GM12874 (cell line): ENCODE results near the gene CAMK2G.

Experiments
- TF ChIP-seq, protein P1 (sequence below): IDR thresholded peaks from 2 replicates; pipeline ENCODE4 v1.5.1; 2011; ENCODE audit warnings: low read depth, mild to moderate bottlenecking, control low read depth, low read length, moderate library complexity; ENCODE audit not compliant: insufficient read depth

The CAMK2G gene

DNA sequence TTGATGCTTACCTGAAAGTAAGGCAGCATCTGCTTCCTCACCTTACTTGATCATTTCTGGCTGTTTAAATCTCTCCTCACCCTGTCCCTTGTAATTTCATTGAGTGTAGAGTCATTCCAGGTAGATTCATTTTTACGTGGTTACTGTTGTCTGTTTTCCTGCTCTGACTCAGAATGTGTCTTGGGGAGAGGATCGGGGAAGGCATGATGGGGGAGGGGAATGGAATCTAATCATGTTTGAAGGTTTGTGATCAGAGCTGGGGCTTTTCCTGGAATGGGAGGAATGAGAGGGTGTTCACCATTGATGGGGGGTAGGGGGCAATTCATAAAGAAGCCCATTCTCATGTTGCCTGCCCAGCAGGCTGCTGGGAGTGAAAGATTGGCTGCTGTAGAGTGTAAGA, 111.4 kb downstream of the CAMK2G start:
- TF ChIP-seq, protein P1, sequence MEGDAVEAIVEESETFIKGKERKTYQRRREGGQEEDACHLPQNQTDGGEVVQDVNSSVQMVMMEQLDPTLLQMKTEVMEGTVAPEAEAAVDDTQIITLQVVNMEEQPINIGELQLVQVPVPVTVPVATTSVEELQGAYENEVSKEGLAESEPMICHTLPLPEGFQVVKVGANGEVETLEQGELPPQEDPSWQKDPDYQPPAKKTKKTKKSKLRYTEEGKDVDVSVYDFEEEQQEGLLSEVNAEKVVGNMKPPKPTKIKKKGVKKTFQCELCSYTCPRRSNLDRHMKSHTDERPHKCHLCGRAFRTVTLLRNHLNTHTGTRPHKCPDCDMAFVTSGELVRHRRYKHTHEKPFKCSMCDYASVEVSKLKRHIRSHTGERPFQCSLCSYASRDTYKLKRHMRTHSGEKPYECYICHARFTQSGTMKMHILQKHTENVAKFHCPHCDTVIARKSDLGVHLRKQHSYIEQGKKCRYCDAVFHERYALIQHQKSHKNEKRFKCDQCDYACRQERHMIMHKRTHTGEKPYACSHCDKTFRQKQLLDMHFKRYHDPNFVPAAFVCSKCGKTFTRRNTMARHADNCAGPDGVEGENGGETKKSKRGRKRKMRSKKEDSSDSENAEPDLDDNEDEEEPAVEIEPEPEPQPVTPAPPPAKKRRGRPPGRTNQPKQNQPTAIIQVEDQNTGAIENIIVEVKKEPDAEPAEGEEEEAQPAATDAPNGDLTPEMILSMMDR: no peak
